Embryonic facial prominence (tissue), 1 donor: Measurements from ENCODE around the gene DACH1.

Source experiments
- DNase-seq: peaks from one replicate; pipeline ENCODE4 v3.0.0-alpha.2; 2016; ENCODE audit errors: extremely low spot score

DACH1 gene

DNA sequence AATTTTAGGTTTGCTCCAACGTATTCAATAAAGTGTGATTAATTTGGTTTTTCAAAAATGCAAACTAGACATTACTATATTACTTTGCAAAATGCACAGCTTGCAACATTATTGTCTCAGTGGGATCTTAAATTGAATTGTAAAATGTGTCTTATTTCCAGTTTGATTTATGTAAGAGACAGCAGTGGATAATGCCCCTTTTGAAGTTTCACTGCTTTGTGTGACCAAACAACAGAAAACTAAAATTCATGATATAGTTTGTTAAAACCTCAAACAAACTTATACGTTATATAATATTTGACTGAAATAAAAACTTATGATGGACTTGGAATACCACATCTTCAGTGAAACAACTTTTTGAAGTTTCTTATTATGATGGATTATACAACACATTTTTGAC lies 279.8 kb downstream of the DACH1 start:
- no peak for DNase-seq

DNA sequence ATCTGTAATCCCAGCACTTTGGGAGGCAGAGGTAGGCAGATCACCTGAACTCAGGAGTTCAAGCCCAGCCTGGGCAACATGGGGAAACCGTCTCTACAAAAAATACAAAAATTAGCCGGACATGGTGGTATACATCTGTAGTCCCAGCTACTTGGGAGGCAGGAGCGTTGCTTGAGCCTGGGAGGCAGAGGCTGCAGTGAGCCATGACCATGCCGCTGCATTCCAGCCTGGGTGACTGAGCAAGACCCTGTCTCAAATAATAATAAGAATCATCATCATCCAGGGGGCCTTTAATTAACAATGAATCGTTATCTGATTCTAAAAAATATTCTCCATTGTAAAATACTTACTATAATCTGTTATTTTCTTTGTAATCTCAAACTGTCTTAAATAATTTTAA lies 283.4 kb downstream of the DACH1 start:
- DNase-seq = no peak

GRCh38 chr13:71580614-71581013 lies 286.4 kb downstream of the DACH1 start:
- no peak for DNase-seq

- no peak for DNase-seq
Observed at GRCh38 chr13:71578048-71578447, 289.0 kb downstream of the DACH1 start.

DNA sequence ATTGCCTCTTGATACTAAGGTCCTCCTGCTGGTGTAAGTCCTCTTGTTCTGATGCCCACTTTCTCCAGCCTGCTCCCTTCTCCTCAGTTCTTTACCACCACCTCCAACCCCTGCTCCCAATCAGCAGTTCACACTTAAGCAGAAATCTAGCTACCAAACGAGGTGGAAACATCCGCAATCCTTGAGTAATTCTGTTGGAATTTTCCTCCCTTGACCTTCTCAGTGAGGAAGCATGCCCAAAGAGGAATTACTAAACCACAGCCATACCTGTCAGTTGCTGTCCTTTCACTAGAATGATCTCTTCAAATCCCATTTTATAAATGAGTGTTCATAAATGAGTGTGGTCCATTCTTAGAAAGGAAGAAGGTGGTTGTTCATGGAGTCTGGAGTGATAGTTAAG lies 289.9 kb downstream of the DACH1 start:
- no peak for DNase-seq

DNA sequence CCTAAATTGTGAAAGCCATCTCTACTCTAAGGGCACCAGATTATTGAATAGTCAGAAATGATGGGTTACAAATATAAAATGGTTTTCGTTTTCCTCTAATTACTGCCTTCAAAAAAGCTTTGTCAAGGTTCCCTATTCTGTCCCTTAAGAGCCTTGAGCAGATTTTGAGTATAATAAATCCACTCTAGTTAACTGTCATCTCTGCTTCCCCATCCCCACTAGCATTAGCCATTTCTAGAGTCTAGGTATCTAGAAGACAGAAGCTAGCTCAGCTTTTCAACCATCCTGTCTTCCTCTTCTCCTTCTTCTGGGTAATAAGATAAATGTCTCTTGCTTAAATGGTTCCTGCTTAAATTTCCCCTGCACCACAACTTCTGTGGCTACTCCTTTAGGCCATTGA lies 290.4 kb downstream of the DACH1 start:
- no peak for DNase-seq

GRCh38 chr13:71546881-71547280 lies 320.1 kb downstream of the DACH1 start:
- DNase-seq = no peak

- no peak for DNase-seq
Observed at GRCh38 chr13:71540098-71540497, 326.9 kb downstream of the DACH1 start.

- no peak for DNase-seq
Observed at GRCh38 chr13:71536201-71536600, 330.8 kb downstream of the DACH1 start.

- no peak for DNase-seq
Observed at GRCh38 chr13:71524613-71525304, 342.2 kb downstream of the DACH1 start.

DNA sequence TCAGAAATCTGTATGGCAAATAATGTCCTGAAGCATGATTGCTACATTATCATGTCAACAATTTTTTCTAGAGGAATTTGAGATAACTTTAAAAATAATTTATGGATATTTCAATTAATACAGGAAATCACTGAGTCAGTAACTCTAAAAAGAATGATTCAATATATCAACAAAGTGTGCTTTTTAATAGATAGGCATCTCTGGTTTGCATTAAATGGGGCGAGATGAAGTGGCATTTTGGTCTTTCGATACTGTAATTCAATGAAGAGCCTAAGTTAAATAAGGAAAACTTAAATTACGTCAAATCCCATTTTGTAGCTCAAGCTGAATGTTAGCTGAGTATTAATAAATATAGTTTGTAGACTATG lies 342.8 kb downstream of the DACH1 start:
- no peak for DNase-seq

DNA sequence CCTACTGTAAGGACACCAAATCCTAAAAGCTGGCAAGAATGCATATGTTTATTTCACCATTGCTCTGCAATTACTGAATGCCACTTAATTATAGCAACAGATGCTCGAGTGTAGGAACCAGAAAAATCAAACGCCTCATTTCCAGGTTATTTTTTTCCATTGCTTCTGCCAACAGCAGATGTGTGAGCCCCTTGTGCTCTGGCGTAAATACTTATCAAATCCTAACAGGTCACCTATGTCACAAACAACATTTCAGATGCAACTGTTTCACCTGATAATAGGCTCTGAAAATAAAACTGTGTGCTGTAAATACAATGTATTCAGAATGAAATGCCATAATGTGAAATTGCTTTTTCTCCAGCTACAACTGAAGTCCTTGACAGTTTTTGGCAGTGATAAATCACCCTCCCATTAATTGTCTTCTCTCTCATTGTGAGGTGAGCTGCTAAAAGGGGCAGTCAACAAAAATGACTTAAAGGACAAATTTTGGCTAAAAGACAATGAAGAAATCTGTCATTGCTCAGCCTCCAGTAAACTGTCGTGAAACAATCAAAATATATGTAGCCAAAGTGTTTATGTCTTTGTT lies 344.0 kb downstream of the DACH1 start:
- DNase-seq = no peak

- no peak for DNase-seq
Observed at GRCh38 chr13:71517004-71517403, 350.0 kb downstream of the DACH1 start.

DNA sequence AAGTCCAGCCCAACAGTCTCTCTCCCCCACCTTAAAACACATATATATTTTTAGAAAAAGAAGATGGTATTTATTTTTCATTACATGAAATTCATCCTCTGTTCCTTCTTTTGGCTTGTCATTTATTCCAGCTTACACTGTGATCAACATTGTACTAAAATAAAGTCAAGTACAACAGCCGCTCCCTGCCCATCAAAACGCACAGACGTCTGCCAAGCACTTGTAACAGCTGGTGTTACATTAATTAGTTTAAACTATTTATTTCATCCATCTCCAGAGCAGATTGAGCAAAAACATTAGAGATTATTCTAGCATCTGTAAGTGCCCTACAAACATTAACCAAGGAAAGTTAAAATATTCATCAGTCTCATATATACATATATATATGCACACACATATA lies 350.5 kb downstream of the DACH1 start:
- no peak for DNase-seq

GRCh38 chr13:71515744-71516038 lies 351.3 kb downstream of the DACH1 start:
- no peak for DNase-seq

GRCh38 chr13:71514900-71515743 lies 351.9 kb downstream of the DACH1 start:
- DNase-seq = no peak

GRCh38 chr13:71513411-71514033 lies 353.5 kb downstream of the DACH1 start:
- no peak for DNase-seq

- no peak for DNase-seq
Observed at GRCh38 chr13:71503781-71504180, 363.2 kb downstream of the DACH1 start.

GRCh38 chr13:71499944-71500514 lies 367.0 kb downstream of the DACH1 start:
- no peak for DNase-seq

DNA sequence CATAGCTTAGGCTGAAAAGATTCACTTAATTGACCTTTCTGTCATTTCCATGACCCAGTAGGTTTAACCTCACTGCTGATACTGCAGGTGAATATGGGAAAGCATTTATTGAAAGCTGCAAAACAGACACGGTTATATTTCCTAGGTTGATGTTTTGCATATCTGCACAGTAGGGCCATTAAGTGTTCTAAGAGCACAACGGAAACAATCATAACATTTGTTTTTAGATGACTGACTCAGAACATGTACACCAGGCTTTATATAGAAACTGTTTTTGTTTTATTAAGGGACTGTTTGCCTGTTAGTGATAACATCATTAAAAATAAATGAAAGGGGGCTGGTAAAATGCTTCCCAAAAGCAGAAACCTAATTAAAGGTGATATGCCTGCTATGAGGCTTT lies 367.8 kb downstream of the DACH1 start:
- no peak for DNase-seq

DNA sequence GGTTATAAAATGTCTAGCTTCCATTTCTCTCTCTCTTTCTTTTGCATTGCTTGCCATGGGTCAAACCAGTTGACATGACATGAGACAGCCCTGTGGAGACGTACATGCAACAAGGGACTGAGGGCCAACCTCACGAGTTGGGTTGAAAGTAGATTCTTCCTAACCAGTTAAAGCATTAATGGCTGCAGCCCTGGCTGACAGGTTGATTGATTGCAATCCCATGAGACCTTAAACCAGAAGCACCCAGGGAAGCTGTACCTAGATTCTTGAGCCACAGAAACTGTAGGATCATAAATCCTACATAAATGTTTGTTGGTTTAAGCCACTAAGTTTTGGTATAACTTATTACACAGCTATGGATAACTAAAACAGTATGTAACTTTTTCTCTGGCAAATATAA lies 373.8 kb downstream of the DACH1 start:
- DNase-seq = no peak

DNA sequence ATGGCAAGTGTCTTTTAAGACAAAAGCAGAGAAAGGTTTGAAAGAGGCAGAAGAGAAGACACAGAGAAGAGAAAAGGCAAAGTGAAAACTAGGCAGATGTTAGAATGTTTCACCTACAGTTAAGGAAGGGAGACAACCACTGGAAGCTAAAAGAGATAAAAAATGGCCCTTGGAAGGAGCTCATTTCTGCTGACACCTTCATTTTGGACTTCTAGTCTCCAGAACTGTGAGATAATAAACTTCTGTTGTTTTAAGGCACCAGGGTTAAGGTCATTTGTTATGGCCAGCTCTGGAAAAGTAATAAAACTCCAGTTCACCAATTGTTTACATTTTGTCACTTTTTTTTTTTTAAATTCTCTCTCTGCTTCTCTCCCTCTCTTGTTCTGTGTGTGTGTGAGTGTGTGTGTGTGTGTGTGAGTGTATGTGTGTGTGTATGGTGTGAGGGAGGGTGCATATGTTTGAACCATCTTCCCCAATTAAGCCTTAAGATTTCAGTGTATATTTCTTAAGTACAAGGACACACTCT lies 374.6 kb downstream of the DACH1 start:
- DNase-seq = no peak
